ENCODE data around the gene PCDH15.

PCDH15 gene

DNA sequence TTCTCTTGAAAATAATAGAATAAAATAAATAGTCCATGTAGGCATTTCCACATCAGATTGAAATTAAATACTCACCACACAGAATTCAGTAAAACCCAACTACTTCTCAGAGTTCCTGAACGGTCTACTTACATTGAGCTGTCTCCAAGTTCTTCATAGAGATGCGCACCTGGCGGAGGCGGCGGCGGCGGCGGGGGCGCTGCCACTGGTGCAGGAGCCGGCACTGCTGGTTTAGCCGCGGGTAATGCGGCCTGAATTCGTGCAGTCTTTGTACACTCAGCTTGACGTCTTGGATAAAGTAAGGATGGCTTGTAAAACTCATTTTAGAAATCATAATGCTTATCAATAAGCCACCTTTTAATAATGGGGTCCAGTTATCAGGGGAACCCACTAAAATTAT lies 973.8 kb downstream of the PCDH15 start:
- H3K4me1 ChIP-seq (ENCODE audit: insufficient read depth, low read length), result no peaks in the 10 kb centered on the region
- no peak overlapping the region for H3K4me3 ChIP-seq (ENCODE audit: low read depth in 1 of 2, low read length in 2 of 2)
- no peak for TF ChIP-seq EZH2 (IDR thresholded peaks at IDR 0.05; ENCODE audit: borderline replicate concordance, low read depth, low read length, severe bottlenecking)
- TF ChIP-seq CTCF (IDR thresholded peaks at IDR 0.05; ENCODE audit: borderline replicate concordance, extremely low read depth, low read length, poor library complexity, severe bottlenecking), result no peak
- no peak overlapping the region for H3K9ac ChIP-seq (ENCODE audit: low read depth, low read length)
- no peak overlapping the region for H2AFZ ChIP-seq (ENCODE audit: low read depth, low read length)
- ATAC-seq (ENCODE audit: insufficient read depth, low read depth) (no peak), DNase-seq (no peak)
- no peaks in the 10 kb centered on the region for H3K27me3 ChIP-seq (ENCODE audit: insufficient read depth, low read length, poor library complexity)
- H3K79me2 ChIP-seq (ENCODE audit: insufficient read depth, low read length), result no peaks in the 10 kb centered on the region
- no peaks in the 10 kb centered on the region for H4K20me1 ChIP-seq (ENCODE audit: insufficient read depth, low read length)
- H3K9me3 ChIP-seq (ENCODE audit: insufficient read depth, low read length, severe bottlenecking), result no peaks in the 10 kb centered on the region
- H3K27ac ChIP-seq (ENCODE audit: low read length), result no peak overlapping the region
- H3K36me3 ChIP-seq (ENCODE audit: insufficient read depth, low read length), result no peaks in the 10 kb centered on the region
- H3K4me2 ChIP-seq (ENCODE audit: insufficient read depth, low read length), result no peak overlapping the region

- Histone ChIP-seq H3K9ac (ENCODE audit: low read depth, low read length) (no peak overlapping the region), H3K27me3 (ENCODE audit: insufficient read depth, low read length, poor library complexity) (no peaks in the 10 kb centered on the region), H3K79me2 (ENCODE audit: insufficient read depth, low read length) (no peaks in the 10 kb centered on the region), H3K4me2 (ENCODE audit: insufficient read depth, low read length) (no peak overlapping the region), H3K9me3 (ENCODE audit: insufficient read depth, low read length, severe bottlenecking) (no peaks in the 10 kb centered on the region), H3K36me3 (ENCODE audit: insufficient read depth, low read length) (no peaks in the 10 kb centered on the region), H3K4me1 (ENCODE audit: insufficient read depth, low read length) (no peaks in the 10 kb centered on the region), H2AFZ (ENCODE audit: low read depth, low read length) (no peak overlapping the region), H3K4me3 (ENCODE audit: low read depth in 1 of 2, low read length in 2 of 2) (no peak overlapping the region), H3K27ac (ENCODE audit: low read length) (no peak overlapping the region), H4K20me1 (ENCODE audit: insufficient read depth, low read length) (no peaks in the 10 kb centered on the region)
- DNase-seq (no peak), ATAC-seq (ENCODE audit: insufficient read depth, low read depth) (no peak)
- TF ChIP-seq EZH2 (IDR thresholded peaks at IDR 0.05; ENCODE audit: borderline replicate concordance, low read depth, low read length, severe bottlenecking) (no peak), CTCF (IDR thresholded peaks at IDR 0.05; ENCODE audit: borderline replicate concordance, extremely low read depth, low read length, poor library complexity, severe bottlenecking) (no peak)
Observed at GRCh38 chr10:53808677-53809372, 992.2 kb downstream of the PCDH15 start.

DNA sequence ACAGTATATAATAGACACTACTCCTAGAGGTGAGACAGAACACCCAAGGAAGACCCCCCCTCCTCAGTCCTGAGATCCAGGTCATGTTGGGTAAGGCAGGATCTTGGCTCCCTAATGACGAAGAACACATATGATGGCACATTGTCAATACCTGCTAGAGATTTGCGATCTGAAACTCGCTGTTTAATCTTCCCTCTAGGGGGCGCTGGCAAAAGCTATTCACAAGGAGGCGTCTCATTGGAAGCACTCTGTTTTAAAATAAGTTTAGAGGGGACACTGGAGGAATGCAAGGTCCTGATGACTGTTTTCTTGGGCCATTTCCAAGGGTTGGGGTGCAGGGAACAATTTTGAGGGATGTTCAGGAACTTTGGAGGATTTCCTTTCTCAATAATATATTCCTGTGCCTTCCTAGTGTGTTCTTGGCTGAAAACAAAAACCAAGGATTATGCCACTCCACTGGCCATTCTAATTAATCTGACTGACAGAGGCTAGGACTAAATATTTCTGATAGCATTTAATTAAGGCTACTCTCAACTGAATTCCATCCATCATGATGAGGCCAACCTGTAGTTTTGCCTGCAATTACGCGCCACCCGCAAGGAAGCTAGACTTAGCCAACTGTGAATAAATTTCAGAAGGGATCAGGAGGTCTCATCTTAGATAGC lies 1014.7 kb downstream of the PCDH15 start:
- peak; percentile 14 for TF ChIP-seq CTCF (IDR thresholded peaks at IDR 0.05; ENCODE audit: borderline replicate concordance, extremely low read depth, low read length, poor library complexity, severe bottlenecking)
- no peak for TF ChIP-seq EZH2 (IDR thresholded peaks at IDR 0.05; ENCODE audit: borderline replicate concordance, low read depth, low read length, severe bottlenecking)
- H3K27me3 ChIP-seq (ENCODE audit: insufficient read depth, low read length, poor library complexity), result no peaks in the 10 kb centered on the region
- ATAC-seq (ENCODE audit: insufficient read depth, low read depth) (no peak), DNase-seq (no peak)
- H4K20me1 ChIP-seq (ENCODE audit: insufficient read depth, low read length), result no peaks in the 10 kb centered on the region
- H3K27ac ChIP-seq (ENCODE audit: low read length), result no peak overlapping the region
- H3K9ac ChIP-seq (ENCODE audit: low read depth, low read length), result no peak overlapping the region
- no peaks in the 10 kb centered on the region for H3K36me3 ChIP-seq (ENCODE audit: insufficient read depth, low read length)
- no peaks in the 10 kb centered on the region for H3K79me2 ChIP-seq (ENCODE audit: insufficient read depth, low read length)
- no peaks in the 10 kb centered on the region for H3K4me1 ChIP-seq (ENCODE audit: insufficient read depth, low read length)
- no peak overlapping the region for H3K4me3 ChIP-seq (ENCODE audit: low read depth in 1 of 2, low read length in 2 of 2)
- no peaks in the 10 kb centered on the region for H3K9me3 ChIP-seq (ENCODE audit: insufficient read depth, low read length, severe bottlenecking)
- no peak overlapping the region for H3K4me2 ChIP-seq (ENCODE audit: insufficient read depth, low read length)
- no peak overlapping the region for H2AFZ ChIP-seq (ENCODE audit: low read depth, low read length)

Measured in DND-41 (cell line).